Sigmoid colon (tissue), 7 donors: ENCODE data around the gene CERS6. TPM values are rescaled to one million over a fixed set of nuclear protein-coding genes. Genes with fewer than 3 reads are reported as not detected.

ENCODE experiments used
- DNase-seq: peaks from one replicate; pipeline ENCODE4 v3.0.0-alpha.2; 2019
- H3K27ac ChIP-seq, 4 donors: fragments of 200-600 bp; sonication (generic); one replicate each; pipeline ENCODE4 v1.5.1; 2016 to 2019; ENCODE audit warnings: mild to moderate bottlenecking in 1 of 4
- H3K27me3 ChIP-seq, 3 donors: fragments of 200-600 bp; sonication (generic); one replicate each; pipeline ENCODE4 v1.5.1; 2019; ENCODE audit warnings: mild to moderate bottlenecking in 1 of 3
- H3K36me3 ChIP-seq, 4 donors: fragments of 200-600 bp; sonication (generic); one replicate each; pipeline ENCODE4 v1.5.1; 2016 to 2019
- H3K4me1 ChIP-seq, 4 donors: fragments of 200-600 bp; sonication (generic); one replicate each; pipeline ENCODE4 v1.5.1; 2017 to 2019
- H3K4me3 ChIP-seq, 4 donors: fragments of 200-600 bp; sonication (generic); one replicate each; pipeline ENCODE4 v1.5.1; 2017 to 2019; ENCODE audit warnings: mild to moderate bottlenecking in 2 of 4, moderate library complexity in 1 of 4
- H3K9me3 ChIP-seq, 4 donors: fragments of 200-600 bp in 3 of 4; sonication (generic) in 3 of 4; one replicate each; pipeline versions ENCODE4 v1.5.1 to v1.6.1; 2013 to 2019
- CTCF ChIP-seq, 4 experiments: fragments of 450-650 bp in 3 of 4; fragments of 200-600 bp in 1 of 4; IDR thresholded peaks; one replicate each; pipeline ENCODE4 v1.5.1; 2016 to 2019; ENCODE audit warnings: antibody characterized with exemption in 4 of 4, mild to moderate bottlenecking in 3 of 4, moderate library complexity in 2 of 4
- EP300 ChIP-seq, 4 donors: sonication (generic); formaldehyde crosslinking; IDR thresholded peaks; one replicate each; pipeline ENCODE4 v1.6.1; 2017; ENCODE audit warnings: antibody characterized with exemption in 4 of 4
- POLR2A ChIP-seq, 2 donors: fragments of 450-650 bp; IDR thresholded peaks; one replicate each; pipeline ENCODE4 v1.6.1; 2016; ENCODE audit warnings: antibody characterized with exemption in 2 of 2, mild to moderate bottlenecking in 2 of 2, moderate library complexity in 2 of 2
- POLR2AphosphoS5 ChIP-seq, 4 donors: sonication (generic); formaldehyde crosslinking; IDR thresholded peaks; one replicate each; pipeline ENCODE4 v1.6.1; 2017; ENCODE audit warnings: antibody characterized with exemption in 4 of 4
- WGBS, 2 donors: extraction: QIAGEN DNeasy Blood & Tissue Kit; methylation state at CpG; one replicate each; pipeline ENCODE4 v1.1.7; 2013; 5-methylcytosine and 5-hydroxymethylcytosine counted together
- intact Hi-C: fragments of 100-400 bp; cut with DNase I; formaldehyde crosslinking; loops from one replicate; pipeline ENCODE4 v1.15.1; 2023
- polyA plus RNA-seq, 3 donors: library from polyadenylated mRNA; stranded (reverse); fragments of 200-250 nt; gene quantifications; one replicate each; pipeline ENCODE4 v1.2.3, GENCODE V29; 2013
- total RNA-seq, 4 donors: library from RNA; depleted of rRNA; stranded (reverse); fragments of >200 nt; gene quantifications; one replicate each; pipeline ENCODE4 v1.1.0, GENCODE V29; 2016
- donor health status: healthy with polysubstance abuse.
- donor health status: Bipolar disorder and iron deficiency.
- donor health status: healthy.

CERS6 gene
- total and polyA plus RNA-seq, 7 donors: 4.4 to 21.0 (median 11.2) TPM

- Histone ChIP-seq H3K36me3 (no peaks in the 10 kb centered on the region), H3K27me3 (no peaks in the 10 kb centered on the region), H3K27ac (peak overlapping the region in 3 of 4 donors; percentile 8 to 73 (median 40)), H3K4me1 (peaks cover 0 to 22% (median 17%) of the 10 kb centered on the region in 4 donors), H3K9me3 (no peaks in the 10 kb centered on the region), H3K4me3 (no peak overlapping the region)
- WGBS, 2 donors: 72 to 93% methylated on average over 1 of the region's 1 CpG
- no peak for DNase-seq
- intact Hi-C loops: no loop called here
- TF ChIP-seq CTCF (IDR thresholded peaks at IDR 0.05) (no peak), EP300 (IDR thresholded peaks at IDR 0.05) (no peak), POLR2A (IDR thresholded peaks at IDR 0.05) (no peak), POLR2AphosphoS5 (IDR thresholded peaks at IDR 0.05) (no peak)
Observed at GRCh38 chr2:168514692-168515091, 58.6 kb downstream of the CERS6 start.

- WGBS, 2 donors: 76 to 81% methylated on average over 2 of the region's 2 CpGs
- Histone ChIP-seq H3K27me3 (no peaks in the 10 kb centered on the region), H3K4me1 (peaks cover 0 to 22% (median 17%) of the 10 kb centered on the region in 4 donors), H3K27ac (peak overlapping the region; percentile 8 to 73 (median 30)), H3K9me3 (no peaks in the 10 kb centered on the region), H3K4me3 (no peak overlapping the region), H3K36me3 (no peaks in the 10 kb centered on the region)
- intact Hi-C loops: no loop called here
- TF ChIP-seq POLR2AphosphoS5 (IDR thresholded peaks at IDR 0.05): peak; percentile 25 to 48 (median 39)
- TF ChIP-seq EP300 (IDR thresholded peaks at IDR 0.05): no peak
- no peak for TF ChIP-seq POLR2A (IDR thresholded peaks at IDR 0.05)
- TF ChIP-seq CTCF (IDR thresholded peaks at IDR 0.05): no peak
- DNase-seq: no peak
Observed at GRCh38 chr2:168515502-168515901, 59.4 kb downstream of the CERS6 start.

GRCh38 chr2:168517816-168518215 is 61.7 kb downstream of the CERS6 start:
- H3K27ac ChIP-seq: peak overlapping the region in 1 of 4 donors; percentile 60
- no peaks in the 10 kb centered on the region for H3K36me3 ChIP-seq
- no peak for DNase-seq
- no peaks in the 10 kb centered on the region for H3K9me3 ChIP-seq
- H3K27me3 ChIP-seq: no peaks in the 10 kb centered on the region
- peaks cover 0 to 22% (median 17%) of the 10 kb centered on the region in 4 donors for H3K4me1 ChIP-seq
- intact Hi-C loops: no loop called here
- 55 to 79% methylated on average over 7 of the region's 7 CpGs for WGBS, 2 donors
- TF ChIP-seq POLR2AphosphoS5 (IDR thresholded peaks at IDR 0.05): no peak
- TF ChIP-seq POLR2A (IDR thresholded peaks at IDR 0.05): no peak
- no peak for TF ChIP-seq EP300 (IDR thresholded peaks at IDR 0.05)
- TF ChIP-seq CTCF (IDR thresholded peaks at IDR 0.05): no peak
- H3K4me3 ChIP-seq: no peak overlapping the region

GRCh38 chr2:168518555-168519066 is 62.5 kb downstream of the CERS6 start:
- no peak for TF ChIP-seq POLR2AphosphoS5 (IDR thresholded peaks at IDR 0.05)
- no peak for TF ChIP-seq EP300 (IDR thresholded peaks at IDR 0.05)
- TF ChIP-seq CTCF (IDR thresholded peaks at IDR 0.05): no peak
- no peak for TF ChIP-seq POLR2A (IDR thresholded peaks at IDR 0.05)
- H3K9me3 ChIP-seq: no peaks in the 10 kb centered on the region
- peak overlapping the region in 1 of 4 donors; percentile 60 for H3K27ac ChIP-seq
- H3K4me3 ChIP-seq: no peak overlapping the region
- H3K27me3 ChIP-seq: no peaks in the 10 kb centered on the region
- 26 to 54% methylated on average over 6 of the region's 6 CpGs for WGBS, 2 donors
- DNase-seq: no peak
- peaks cover 0 to 22% (median 17%) of the 10 kb centered on the region in 4 donors for H3K4me1 ChIP-seq
- H3K36me3 ChIP-seq: no peaks in the 10 kb centered on the region
- intact Hi-C loops: no loop called here
